ENCODE measurements around the gene PDZD2.

DNA sequence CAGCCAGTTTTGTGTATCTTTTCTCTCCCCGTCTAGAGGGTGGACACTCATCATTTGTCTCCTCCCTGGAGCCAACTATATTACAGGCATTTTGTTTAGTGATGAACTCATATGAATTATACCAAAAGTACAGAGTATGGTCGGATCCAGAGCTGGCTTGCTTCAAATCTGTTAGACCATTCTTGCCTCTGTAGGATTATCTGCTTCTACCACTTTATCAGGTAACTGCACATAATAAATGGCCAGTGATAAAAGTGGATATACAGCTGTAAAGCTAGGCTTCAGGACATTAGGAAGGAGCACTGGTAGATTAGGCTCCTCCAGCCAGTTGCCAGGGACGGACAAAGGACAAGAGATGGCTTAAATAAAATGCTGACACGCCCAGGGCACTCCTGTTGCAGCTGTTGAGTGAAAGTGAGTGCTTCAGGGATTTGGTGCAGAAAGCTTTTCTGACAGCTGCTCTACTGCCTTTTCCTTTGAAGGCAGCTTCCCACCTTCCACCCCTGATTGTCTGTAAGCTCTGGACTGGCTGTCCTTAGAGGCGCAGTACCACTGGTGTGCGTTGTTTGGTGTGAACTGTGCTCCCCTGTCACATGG lies 259.2 kb downstream of the PDZD2 start:
- TF ChIP-seq, protein P1, sequence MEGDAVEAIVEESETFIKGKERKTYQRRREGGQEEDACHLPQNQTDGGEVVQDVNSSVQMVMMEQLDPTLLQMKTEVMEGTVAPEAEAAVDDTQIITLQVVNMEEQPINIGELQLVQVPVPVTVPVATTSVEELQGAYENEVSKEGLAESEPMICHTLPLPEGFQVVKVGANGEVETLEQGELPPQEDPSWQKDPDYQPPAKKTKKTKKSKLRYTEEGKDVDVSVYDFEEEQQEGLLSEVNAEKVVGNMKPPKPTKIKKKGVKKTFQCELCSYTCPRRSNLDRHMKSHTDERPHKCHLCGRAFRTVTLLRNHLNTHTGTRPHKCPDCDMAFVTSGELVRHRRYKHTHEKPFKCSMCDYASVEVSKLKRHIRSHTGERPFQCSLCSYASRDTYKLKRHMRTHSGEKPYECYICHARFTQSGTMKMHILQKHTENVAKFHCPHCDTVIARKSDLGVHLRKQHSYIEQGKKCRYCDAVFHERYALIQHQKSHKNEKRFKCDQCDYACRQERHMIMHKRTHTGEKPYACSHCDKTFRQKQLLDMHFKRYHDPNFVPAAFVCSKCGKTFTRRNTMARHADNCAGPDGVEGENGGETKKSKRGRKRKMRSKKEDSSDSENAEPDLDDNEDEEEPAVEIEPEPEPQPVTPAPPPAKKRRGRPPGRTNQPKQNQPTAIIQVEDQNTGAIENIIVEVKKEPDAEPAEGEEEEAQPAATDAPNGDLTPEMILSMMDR (IDR thresholded peaks at IDR 0.05) = no peak
- TF ChIP-seq POLR2A (IDR thresholded peaks at IDR 0.05; ENCODE audit: low read depth) = no peak

All from esophagus muscularis mucosa (tissue), 3 donors.